ENCODE measurements around the gene ARHGEF3.

GRCh38 chr3:56764904-56765547, 36.7 kb downstream of the ARHGEF3 start:
- TF ChIP-seq CTCF (IDR thresholded peaks at IDR 0.05; ENCODE audit: low read depth, low read length, poor library complexity, severe bottlenecking): no peak
- TF ChIP-seq EZH2phosphoT487 (IDR thresholded peaks at IDR 0.05; ENCODE audit: borderline replicate concordance, low read length): no peak
